HG02981 (cell line): ENCODE measurements around the gene ACAP2.
"Not testable (repeated sequence)": the region's sequence is repeated elsewhere in the genome, so short reads cannot be mapped to it uniquely, and the experiment has no call there.

Experiments used
- ATAC-seq: cut with Tn5 transposase; IDR thresholded peaks from one replicate; pipeline ENCODE4 v1.9.1; 2021; ENCODE audit warnings: mild to moderate bottlenecking, moderate library complexity; ENCODE audit not compliant: unreplicated experiment

The ACAP2 gene

DNA sequence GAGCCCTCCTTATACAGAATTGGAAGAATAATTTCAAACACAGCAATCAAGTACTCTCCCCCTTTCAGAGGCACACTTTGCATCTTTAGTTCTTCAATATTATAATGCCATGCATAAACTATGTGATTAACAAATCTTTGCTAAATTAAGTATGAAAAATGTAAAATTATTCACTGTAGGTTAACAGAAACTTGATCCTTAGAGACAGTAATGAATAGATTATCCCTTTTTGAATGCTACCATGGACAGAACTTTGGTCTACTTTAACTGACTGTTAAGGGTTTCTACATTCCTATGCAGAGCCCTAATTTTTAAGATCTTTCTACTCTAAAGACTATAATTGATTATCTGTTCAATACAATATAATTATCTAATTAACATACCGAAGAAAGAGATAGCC lies 146.2 kb downstream of the ACAP2 start:
- ATAC-seq, result no peak

- ATAC-seq, result no peak
Observed at GRCh38 chr3:195291121-195291520, 151.7 kb downstream of the ACAP2 start.

DNA sequence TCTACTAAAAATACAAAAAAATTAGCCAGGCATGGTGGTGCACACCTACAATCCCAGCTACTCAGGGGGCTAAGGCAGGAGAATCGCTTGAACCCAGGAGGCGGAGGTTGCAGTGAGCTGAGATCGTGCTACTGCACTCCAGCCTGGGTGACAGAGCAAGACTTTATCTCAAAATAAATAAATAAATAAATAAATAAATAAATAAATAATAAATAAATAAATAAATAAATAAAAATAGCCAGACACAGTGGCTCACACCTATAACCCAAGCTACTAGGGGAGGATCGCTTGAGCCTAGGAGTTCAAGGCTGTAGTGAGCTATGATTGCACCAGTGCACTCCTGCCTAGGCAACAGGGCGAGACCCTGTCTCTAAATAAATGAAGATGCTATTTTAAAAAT lies 152.2 kb downstream of the ACAP2 start:
- ATAC-seq, result not testable (repeated sequence)

- ATAC-seq, result no peak
Observed at GRCh38 chr3:195286115-195286872, 156.5 kb downstream of the ACAP2 start.

GRCh38 chr3:195285372-195285771 lies 157.4 kb downstream of the ACAP2 start:
- ATAC-seq, result no peak

DNA sequence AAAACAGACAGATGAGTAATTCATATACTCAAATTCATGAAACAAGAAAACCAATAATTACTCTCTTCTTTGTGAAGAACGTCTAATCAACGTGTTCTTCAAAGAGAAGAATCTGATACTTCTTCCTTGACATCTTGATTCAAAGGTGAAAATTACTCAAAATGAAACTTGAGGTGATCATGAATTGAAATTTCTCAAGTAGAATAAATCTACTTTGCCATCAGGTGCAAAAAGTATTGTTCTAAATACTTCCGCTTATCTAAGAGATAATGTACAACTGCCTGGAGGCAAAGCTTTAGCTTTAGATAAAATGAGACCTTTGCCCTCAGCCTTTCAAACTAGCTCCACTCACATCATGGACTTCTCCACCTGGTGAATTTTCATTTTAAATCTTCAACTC lies 158.0 kb downstream of the ACAP2 start:
- ATAC-seq, result no peak

- ATAC-seq, result no peak
Observed at GRCh38 chr3:195282961-195283360, 159.9 kb downstream of the ACAP2 start.

- ATAC-seq, result no peak
Observed at GRCh38 chr3:195274259-195274966, 168.4 kb downstream of the ACAP2 start.

DNA sequence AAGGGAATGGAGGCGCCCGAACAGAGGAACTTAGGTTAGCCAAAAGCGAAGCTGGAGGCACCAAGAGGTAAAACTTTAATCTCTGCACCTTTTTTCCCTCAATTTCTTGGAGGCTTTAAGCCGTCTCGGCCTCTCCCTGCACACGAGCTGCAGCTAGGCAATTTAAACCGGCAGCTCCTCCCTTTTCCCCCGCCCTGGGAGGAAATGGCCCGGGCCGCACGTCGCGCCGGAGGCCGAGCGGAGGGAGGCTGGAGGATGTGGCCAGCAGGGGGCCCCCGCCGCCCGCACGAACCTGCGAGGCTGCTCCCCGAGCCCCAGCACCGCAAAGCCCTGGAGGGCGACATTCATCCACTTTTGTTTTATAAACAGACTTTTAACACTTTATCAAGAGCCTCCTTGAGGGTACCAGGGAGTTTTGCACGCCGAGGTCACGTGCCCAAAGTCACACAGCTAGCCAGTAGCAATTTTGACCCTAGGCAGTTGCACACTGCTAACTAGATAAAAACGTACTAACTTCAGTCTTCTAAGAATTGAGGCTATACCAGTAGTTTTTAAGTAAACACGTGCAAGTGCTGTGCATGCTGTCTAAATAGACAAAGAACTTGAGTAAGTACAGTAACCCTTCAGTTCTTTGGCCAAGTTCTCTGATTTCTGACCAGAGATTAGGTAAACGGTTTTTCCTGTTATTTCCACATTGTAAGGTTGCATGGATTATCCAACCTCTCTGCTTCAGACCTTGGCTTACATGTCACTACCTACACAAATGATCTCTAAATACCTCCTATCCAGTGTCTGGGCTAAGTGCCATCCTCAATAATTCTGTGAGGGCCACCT lies 171.2 kb downstream of the ACAP2 start:
- peak; percentile 61 for ATAC-seq

GRCh38 chr3:195270817-195271409 lies 171.9 kb downstream of the ACAP2 start, which contains the start of gene XXYLT1:
Gene XXYLT1, minus strand, starts transcription at chr3:195271159. Its CDS starts 101 bp downstream, at chr3:195271058.
- ATAC-seq, result peak; percentile 82

GRCh38 chr3:195270079-195270816 lies 172.6 kb downstream of the ACAP2 start:
- peak; percentile 16 for ATAC-seq

GRCh38 chr3:195269375-195270078 lies 173.3 kb downstream of the ACAP2 start:
- no peak for ATAC-seq

DNA sequence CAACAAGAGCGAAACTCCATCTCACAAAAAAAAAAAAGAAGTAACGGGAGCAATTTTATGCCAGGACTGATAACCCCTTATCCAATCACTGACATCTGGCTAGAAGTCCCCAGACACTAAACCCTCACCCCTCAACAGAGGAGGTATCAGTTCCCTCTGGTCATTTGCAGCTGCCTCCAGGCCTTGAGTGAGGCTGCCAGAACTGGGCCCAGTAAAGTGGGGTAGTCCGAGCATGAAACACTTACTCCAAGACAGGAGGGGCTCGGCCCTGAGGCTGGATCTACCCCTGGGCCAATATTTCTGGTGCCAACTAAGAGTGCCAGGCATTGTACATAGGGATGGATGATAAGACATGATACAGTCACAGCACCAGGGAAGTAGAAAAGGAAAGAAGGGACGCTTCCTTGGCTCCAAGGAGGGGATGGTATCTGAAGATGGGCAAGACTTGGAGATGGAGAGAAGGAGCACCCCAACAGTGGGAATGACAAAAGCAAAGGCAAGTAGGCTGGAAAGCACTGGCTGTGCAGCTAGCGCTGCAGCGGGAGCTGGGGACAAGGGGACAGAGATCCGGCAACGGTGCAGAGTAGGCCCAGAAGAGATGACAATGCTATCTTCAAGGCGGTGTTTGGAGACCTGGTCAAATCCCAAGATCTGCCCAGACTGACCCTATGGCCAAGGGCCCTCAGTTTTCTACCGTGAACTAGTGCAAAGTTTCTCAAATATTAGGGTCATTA lies 174.1 kb downstream of the ACAP2 start:
- ATAC-seq, result no peak

DNA sequence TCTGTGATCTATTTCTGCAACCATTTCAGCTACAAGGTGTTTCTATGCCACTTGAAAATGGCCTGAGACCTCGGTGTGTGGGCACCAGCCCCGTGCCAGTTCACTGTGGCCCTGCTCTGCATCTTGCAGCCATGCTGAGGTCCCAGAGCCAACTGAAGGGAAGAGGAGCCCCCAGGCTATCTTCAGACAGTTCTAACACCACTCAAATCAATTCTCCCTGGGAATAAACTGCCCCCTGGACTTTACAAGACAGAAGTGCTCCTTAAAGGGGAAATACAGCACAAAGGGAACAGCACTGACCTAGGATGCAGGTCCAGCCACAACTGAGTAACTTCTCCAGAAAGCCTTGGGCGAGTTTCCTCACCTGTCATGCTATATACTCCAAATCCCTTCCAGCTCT lies 175.7 kb downstream of the ACAP2 start:
- no peak for ATAC-seq

DNA sequence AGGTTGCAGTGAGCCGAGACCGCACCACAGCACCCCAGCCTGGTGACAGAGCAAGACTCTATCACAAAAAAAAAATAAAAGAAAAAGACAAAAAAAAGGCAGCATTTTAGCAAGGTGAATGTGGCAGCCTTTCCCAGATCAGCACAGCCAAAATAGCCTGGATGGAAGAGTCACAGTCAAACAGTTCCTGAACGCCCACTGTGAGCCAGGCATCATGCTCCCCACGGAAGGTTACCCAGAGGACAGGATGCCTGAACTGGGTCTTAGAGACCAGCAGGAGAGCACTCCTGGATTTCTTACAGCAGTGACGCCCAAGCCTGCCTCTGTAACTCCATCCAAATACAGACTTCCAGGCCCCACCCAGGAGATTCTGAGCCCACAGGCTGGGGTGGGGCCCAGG lies 176.4 kb downstream of the ACAP2 start:
- no peak for ATAC-seq

GRCh38 chr3:195265363-195265976 lies 177.3 kb downstream of the ACAP2 start:
- no peak for ATAC-seq

DNA sequence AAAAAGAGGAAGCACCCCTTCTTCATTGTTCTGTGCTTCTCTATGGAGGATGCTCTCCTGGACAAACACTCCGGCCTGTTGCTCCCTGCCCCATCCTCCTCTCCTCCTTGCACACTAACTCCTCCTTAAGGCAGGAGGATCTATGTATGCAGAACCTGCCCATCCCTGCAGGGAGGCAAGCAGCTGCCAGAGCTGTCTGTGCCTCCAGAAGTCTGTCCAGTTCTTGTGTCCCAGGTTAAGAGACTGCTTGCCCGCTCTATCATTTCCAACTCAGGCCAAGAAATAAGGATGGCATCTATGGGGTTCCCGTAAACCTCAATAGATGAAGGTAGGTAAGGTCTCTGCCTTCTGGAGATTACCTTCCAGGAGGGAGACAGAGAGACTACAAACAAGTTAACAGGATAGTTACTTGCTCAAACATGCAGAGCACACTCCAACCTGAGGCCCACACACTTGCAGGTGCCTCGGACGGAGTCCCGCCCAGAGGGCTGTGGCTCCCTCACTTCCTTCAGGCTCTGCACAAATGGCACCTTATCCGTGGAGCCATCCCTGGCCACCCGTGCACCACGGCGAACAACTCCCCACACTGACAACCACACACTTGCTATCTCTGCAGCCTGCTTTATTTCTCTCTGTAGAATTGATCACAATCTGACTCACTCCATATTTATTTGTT lies 178.8 kb downstream of the ACAP2 start:
- no peak for ATAC-seq
